ENCODE measurements around the gene ESPN. TPM values are rescaled to one million over a fixed set of nuclear protein-coding genes. Genes with fewer than 3 reads are reported as not detected.
"Not testable (repeated sequence)": the region's sequence is repeated elsewhere in the genome, so short reads cannot be mapped to it uniquely, and the experiment has no call there.

ESPN gene
- polyA plus RNA-seq (ENCODE audit: insufficient read length in 12 of 12) = 10 to 100 TPM in 1 of 12 donors, 1 to 10 TPM in 9, under 1 TPM in 1, not detected in 1; 0.76 to 46.7 (median 1.4) TPM
- long read RNA-seq, donor 1, partial matches to known transcripts = 50 of 63 reads
- long read RNA-seq, donor 1, other reads (novel, unspliced or antisense) = 11 of 63 reads
- long read RNA-seq, donor 2 = 0 reads
- long read RNA-seq, donor 3 = 0 reads
- long read RNA-seq, donor 4 = 0 reads
- long read RNA-seq, donor 5 = 0 reads
- long read RNA-seq, donor 6 = 0 reads
- long read RNA-seq, donor 7 = 0 reads
- long read RNA-seq, donor 8 = 0 reads
- long read RNA-seq, donor 9 = 0 reads
- long read RNA-seq, donor 10 = 0 reads
- long read RNA-seq, donor 11 = 0 reads

GRCh38 chr1:6424619-6425593 lies at the start of gene ESPN:
Gene ESPN (plus strand): TSS chr1:6424776. CDS start chr1:6424956, 180 bp downstream.
- DNase-seq = no peak

GRCh38 chr1:6378096-6378746 lies 46.4 kb upstream of the ESPN start:
- no peak for DNase-seq

GRCh38 chr1:6380037-6380436 lies 44.5 kb upstream of the ESPN start:
- no peak for DNase-seq

- DNase-seq = no peak
These were observed 40.4 kb upstream of the ESPN start for GRCh38 chr1:6384135-6384534.

- peak; percentile 42 for DNase-seq
These were observed 39.6 kb upstream of the ESPN start for GRCh38 chr1:6384962-6385361.

GRCh38 chr1:6385488-6386191 lies 38.9 kb upstream of the ESPN start:
- DNase-seq = no peak

GRCh38 chr1:6386371-6386949 lies 38.1 kb upstream of the ESPN start:
- no peak for DNase-seq

- DNase-seq = no peak
These were observed 34.6 kb upstream of the ESPN start for GRCh38 chr1:6389971-6390370.

- DNase-seq = no peak
These were observed 32.4 kb upstream of the ESPN start for GRCh38 chr1:6391951-6392808.

GRCh38 chr1:6392809-6393399 lies 31.7 kb upstream of the ESPN start:
- no peak for DNase-seq

GRCh38 chr1:6393400-6394187 lies 31.0 kb upstream of the ESPN start, which contains the start of gene ACOT7:
Gene ACOT7 (minus strand): TSS chr1:6393767. CDS start chr1:6393399, 368 bp downstream.
- DNase-seq = peak; percentile 85

- not testable (repeated sequence) for DNase-seq
These were observed 29.4 kb upstream of the ESPN start for GRCh38 chr1:6395130-6395529.

- not testable (repeated sequence) for DNase-seq
These were observed 28.8 kb upstream of the ESPN start for GRCh38 chr1:6395781-6396244.

GRCh38 chr1:6396998-6397397 lies 27.6 kb upstream of the ESPN start:
- DNase-seq = no peak

- no peak for DNase-seq
These were observed 26.6 kb upstream of the ESPN start for GRCh38 chr1:6397844-6398441.

- DNase-seq = no peak
These were observed 25.3 kb upstream of the ESPN start for GRCh38 chr1:6399294-6399693.

- DNase-seq = no peak
These were observed 22.9 kb upstream of the ESPN start for GRCh38 chr1:6401673-6402072.

- DNase-seq = no peak
These were observed 16.6 kb upstream of the ESPN start for GRCh38 chr1:6408023-6408422.
